Measurements from ENCODE around the gene TSPYL2.
A peak's percentile ranks its signal among the peaks of the same experiment; 100 is the strongest.

The TSPYL2 gene

GRCh38 chrX:53080628-53081580 is 1.3 kb upstream of the TSPYL2 start:
- no peak for DNase-seq (ENCODE audit: low read depth)

DNA sequence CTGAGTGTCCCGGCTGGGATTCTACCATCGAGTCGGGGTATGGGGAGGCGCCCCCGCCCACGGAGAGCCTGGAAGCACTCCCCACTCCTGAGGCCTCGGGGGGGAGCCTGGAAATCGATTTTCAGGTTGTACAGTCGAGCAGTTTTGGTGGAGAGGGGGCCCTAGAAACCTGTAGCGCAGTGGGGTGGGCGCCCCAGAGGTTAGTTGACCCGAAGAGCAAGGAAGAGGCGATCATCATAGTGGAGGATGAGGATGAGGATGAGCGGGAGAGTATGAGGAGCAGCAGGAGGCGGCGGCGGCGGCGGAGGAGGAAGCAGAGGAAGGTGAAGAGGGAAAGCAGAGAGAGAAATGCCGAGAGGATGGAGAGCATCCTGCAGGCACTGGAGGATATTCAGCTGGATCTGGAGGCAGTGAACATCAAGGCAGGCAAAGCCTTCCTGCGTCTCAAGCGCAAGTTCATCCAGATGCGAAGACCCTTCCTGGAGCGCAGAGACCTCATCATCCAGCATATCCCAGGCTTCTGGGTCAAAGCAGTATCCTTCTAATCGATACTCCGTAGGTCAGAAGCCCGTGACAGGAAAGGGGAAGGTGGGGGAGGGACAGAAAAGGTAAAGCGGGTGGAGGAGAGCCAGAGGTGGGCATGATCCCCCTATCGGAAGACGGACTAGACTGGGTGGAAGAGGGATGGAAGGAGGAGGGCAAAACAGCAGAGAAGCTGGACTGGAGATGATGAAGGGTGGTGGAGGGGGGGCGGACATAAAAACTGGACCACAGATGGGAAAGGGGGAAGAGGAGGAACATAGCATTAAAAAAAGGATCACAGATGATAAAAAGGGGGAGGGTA is 828 bp downstream of the TSPYL2 start:
- DNase-seq (ENCODE audit: low read depth): no peak

DNA sequence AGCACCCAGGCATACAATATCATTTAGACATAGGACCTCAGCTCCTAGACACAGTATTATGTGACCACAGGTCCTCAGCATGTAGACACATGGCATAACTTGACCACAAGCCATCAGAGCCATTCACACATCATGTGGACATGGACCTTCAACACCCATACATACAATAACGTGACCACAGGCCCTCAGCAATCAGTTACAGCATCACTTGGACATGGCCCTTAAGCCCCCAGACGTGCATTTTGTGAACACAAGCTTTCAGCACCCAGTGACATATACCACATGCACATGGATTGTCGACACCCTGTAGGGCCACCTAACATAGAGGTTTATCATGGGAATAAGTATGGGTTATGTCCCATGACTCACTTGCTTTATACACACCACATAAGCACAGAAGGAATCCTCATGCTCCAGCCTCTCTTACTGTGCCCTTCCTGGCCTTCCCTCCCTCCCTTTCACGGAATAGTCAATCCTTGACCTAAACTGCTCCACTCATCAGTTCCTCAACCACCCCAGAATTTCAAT is 1.9 kb downstream of the TSPYL2 start:
- DNase-seq (ENCODE audit: low read depth): no peak

GRCh38 chrX:53084863-53085262 is 2.7 kb downstream of the TSPYL2 start:
- no peak for DNase-seq (ENCODE audit: low read depth)

DNA sequence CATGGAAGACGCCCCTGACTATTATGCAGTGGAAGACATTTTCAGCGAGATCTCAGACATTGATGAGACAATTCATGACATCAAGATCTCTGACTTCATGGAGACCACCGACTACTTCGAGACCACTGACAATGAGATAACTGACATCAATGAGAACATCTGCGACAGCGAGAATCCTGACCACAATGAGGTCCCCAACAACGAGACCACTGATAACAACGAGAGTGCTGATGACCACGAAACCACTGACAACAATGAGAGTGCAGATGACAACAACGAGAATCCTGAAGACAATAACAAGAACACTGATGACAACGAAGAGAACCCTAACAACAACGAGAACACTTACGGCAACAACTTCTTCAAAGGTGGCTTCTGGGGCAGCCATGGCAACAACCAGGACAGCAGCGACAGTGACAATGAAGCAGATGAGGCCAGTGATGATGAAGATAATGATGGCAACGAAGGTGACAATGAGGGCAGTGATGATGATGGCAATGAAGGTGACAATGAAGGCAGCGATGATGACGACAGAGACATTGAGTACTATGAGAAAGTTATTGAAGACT is 3.6 kb downstream of the TSPYL2 start:
- no peak for DNase-seq (ENCODE audit: low read depth)

DNA sequence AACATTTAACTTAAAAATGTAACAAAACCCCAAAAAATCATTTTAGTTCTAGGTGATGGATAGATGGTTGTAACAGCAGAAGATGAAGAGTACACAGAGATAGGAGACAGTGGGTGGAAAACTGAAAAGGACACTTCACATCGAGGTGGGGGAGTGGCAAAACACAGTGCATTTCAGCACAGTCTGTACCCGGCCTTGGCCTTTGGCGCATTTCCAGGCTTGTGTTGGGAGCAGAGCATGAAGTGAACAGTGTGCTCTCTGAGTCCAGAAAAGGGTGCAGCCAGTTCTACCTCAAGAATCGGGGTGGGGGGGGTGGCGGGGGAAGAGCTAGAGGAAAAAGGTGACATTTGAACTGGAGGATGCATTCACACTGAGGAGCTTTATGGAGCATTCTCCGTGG is 4.3 kb downstream of the TSPYL2 start:
- no peak for DNase-seq (ENCODE audit: low read depth)

DNA sequence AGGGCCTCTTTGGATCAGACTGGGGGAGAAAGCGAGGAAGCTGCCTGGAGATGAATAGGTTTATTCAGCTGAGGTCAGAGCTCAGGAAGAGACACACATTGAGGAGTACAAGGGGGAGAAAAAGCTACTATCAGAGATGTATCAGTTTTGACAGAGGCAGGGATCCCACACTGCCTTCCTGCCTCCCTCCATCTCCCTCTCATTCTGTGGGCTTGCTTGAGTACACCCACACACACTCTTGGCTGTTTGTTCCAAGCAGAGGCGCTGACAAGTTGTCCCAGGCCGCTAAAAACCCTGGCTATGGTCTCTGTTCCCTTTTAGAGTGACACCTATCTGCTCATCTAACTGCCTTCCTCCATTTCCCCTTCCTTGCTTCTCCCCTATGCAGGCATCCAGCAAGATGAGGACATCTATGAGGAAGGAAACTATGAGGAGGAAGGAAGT is 5.2 kb downstream of the TSPYL2 start:
- no peak for DNase-seq (ENCODE audit: low read depth)

DNA sequence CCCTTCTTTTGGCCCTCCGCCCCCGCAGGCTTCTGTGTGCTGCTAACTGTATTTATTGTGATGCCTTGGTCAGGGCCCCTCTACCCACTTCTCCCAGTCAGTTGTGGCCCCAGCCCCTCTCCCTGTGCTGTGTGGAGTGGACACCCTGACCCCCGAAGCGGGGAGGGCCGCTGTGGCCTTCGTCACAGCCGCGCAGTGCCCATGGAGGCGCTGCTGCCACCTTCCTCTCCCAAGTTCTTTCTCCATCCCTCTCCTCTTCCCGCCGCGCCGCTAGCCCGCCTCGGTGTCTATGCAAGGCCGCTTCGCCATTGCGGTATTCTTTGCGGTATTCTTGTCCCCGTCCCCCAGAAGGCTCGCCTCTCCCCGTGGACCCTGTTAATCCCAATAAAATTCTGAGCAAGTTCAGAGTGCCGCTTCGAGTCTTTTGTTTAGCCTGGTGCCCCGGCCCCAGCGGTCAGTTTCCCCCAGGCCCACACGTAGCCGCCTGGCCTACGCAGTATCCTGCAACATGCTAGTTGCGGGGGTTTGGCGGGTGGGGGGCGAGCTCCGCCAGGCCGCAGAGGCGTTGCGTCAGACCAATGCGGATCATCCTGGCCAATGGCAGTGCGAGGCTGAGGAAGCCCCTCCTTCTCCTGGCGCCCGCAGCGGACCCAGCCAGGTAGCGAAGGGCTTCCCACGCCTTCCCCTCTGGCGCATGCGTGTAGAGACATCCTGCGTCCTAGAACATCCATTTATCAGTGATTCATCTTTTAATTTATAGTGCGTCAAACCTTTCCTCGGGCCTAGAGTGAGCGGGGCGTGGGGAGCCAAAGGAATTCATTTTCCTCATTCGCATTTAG is 6.2 kb downstream of the TSPYL2 start:
- peak; percentile 67 for DNase-seq (ENCODE audit: low read depth)

DNA sequence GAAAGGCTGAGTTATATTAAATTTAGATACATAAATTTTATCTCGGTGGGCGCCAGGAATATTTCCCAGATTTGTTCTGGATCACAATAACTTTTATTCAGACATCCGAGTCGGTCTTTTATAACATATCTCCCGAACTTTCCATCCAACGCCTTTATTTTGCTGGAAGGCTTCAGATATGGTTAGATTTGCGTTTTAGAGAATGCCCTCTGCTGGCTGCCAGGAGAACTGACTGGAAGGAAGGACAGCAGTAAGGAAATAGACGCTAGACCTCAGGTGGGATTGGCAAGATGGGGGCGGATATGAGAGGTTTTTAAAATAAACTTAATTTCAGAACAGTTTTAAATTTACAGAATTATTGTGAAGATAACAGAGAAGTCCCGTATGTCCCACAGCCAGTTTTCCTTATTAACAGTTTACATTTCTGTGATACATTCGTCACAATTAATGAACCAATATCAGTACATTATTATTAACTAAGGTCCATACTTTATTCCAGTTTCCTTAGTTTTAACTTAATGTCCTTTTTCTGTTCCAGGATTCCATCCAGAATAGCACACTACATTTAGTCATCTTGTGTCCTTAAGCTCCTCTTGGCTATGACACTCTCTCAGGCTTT is 7.2 kb downstream of the TSPYL2 start:
- DNase-seq (ENCODE audit: low read depth): no peak

DNA sequence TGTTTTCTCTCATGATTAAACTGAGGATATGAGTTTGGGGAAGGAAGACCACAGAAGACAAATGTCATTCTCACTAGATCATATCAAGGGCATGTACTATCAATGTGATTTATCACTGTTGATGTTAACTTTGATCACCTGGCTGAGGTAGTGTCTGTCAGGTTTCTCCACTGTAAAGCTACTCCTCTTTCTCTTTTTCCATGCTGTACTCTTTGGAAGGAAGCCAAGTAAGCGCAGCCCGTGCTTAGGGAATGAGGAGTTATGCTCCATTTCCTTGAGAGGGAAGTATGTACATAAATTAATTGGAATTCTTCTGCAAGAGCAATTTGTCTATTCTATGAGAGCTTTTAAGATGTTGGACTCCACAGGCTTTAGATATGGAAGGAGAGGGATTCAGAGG is 7.8 kb downstream of the TSPYL2 start:
- DNase-seq (ENCODE audit: low read depth): no peak

- no peak for DNase-seq (ENCODE audit: low read depth)
These were observed 9.2 kb downstream of the TSPYL2 start for GRCh38 chrX:53091354-53091753.

GRCh38 chrX:53093177-53093655 is 11.0 kb downstream of the TSPYL2 start:
- DNase-seq (ENCODE audit: low read depth): peak; percentile 58

DNA sequence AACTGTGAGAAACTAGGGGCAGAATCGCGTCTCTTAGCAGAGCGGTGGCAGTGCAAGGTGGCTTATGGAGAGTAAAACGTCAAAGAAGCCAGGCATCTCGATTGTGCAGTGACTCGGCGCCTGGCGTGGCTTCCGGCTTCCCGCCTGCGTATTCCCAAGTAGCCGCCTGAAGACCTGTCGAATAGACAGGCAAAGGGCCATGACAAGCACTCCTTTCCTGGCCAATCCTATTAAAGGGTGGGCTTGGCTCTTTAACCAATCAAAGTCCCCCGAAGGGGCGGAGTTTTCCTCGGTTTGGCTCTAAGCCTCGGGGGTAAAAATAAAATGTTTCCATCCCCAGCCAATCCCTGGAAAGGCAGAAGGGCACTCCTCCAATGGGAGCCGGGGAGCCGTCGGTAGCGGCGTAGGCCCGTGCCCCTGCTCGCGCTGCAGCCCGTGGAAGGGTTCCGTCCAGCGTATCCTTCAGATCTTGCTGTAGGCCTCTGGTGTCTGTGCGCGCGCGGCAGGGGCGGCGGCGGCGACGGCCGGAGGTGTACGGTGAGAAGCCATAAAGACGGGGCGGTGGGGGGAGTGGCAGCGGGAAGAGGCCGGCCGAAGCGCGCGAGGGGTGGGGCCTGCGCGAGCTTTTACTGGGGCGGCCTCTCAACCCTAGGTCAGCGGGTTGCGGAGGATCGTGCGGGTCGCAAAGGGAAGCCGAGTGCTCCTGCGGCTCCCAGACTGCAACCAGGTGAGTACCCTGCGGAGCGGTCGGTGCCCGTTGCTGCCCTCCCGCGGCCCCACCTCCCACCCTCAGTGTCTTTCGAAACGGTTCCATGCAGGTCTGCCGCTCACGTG is 11.8 kb downstream of the TSPYL2 start, which contains the start of gene KANTR:
KANTR (plus strand) TSS at position 395 of the 834 bp plus-strand sequence. CDS start 30,131 bp downstream, outside the sequence.
- DNase-seq (ENCODE audit: low read depth): peak; percentile 59

GRCh38 chrX:53094582-53094905 is 12.4 kb downstream of the TSPYL2 start:
- no peak for DNase-seq (ENCODE audit: low read depth)

GRCh38 chrX:53095796-53096195 is 13.6 kb downstream of the TSPYL2 start:
- no peak for DNase-seq (ENCODE audit: low read depth)

GRCh38 chrX:53114864-53115549 is 32.8 kb downstream of the TSPYL2 start:
- DNase-seq (ENCODE audit: low read depth): no peak

- no peak for DNase-seq (ENCODE audit: low read depth)
These were observed 33.3 kb downstream of the TSPYL2 start for GRCh38 chrX:53115550-53115874.

DNA sequence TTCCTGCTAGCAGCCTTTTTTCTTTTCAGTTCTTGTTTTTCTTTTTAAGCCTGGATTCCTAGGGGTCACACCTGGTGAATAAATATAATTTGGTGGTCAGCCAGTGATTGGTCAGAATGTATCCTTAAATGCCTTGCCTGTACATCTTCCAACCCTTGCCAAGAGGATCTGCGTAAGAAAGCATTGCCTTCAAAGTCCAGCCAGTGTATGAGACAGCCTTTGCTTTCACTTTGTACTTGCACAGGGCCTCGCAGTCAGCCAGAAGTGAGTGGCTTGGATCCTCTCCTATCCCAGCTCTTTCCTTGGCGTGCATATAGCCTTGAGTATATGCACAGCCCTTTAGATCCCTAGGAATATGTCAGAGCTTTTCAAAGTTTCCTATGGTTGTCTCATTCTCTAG is 33.9 kb downstream of the TSPYL2 start:
- no peak for DNase-seq (ENCODE audit: low read depth)

DNA sequence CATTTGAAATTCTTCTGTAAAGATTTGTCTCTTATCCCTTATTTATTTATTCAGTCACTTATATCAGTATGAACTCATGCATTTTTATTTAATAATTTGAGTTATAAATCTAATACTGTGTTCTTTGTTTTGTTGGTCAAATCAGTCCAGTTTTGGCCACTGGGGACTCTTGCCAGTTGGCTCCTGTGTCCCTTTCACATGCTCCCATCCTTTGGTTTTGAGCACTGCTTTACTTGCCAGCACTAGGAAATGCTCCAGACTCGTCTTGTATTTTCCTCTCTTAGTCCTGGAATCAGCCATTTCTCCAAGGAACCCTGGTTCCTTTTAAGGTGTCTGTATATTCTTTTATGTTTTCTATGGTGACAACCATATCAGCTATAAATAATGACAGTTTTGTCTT is 39.8 kb downstream of the TSPYL2 start:
- DNase-seq (ENCODE audit: low read depth): no peak
